ENCODE data around the gene RAP1A.
"Not testable (repeated sequence)": the region's sequence is repeated elsewhere in the genome, so short reads cannot be mapped to it uniquely, and the experiment has no call there.

The RAP1A gene

GRCh38 chr1:111739925-111740765 lies 120.6 kb downstream of the RAP1A start:
- DNase-seq: no peak

- not testable (repeated sequence) for DNase-seq
These were observed 122.7 kb downstream of the RAP1A start for GRCh38 chr1:111742292-111742691.

DNA sequence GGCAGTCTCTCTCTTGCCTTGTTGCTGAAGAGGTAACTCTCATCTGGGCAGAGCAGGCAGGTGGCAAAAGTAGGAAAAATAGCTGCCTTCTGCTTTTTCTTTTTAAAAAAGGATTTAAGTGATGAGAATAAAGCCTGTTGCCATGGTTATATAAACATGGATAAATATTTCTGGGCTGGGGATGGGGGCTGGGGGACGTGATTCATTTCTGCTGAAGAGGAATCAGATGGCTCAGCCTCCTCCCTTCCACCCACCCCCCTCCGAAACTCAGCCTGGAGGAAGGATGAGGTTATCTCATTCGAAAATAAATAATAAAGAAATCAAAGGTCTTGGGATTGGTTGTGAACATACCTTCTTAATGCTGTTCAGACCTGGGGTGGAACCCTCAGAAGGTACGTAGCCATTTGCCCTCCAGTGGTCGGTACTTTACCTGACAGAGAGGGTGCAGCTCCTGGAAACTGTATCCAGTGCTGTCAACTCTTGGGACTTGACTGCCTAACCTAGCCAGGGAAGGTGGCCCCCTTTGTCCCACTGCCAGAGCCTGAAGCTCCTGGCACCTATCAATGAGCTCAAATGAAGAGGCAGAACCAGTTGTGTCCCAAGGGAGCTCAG lies 123.5 kb downstream of the RAP1A start:
- DNase-seq: no peak

GRCh38 chr1:111743679-111744101 lies 124.1 kb downstream of the RAP1A start:
- no peak for DNase-seq

- no peak for DNase-seq
These were observed 126.4 kb downstream of the RAP1A start for GRCh38 chr1:111745675-111746613.

DNA sequence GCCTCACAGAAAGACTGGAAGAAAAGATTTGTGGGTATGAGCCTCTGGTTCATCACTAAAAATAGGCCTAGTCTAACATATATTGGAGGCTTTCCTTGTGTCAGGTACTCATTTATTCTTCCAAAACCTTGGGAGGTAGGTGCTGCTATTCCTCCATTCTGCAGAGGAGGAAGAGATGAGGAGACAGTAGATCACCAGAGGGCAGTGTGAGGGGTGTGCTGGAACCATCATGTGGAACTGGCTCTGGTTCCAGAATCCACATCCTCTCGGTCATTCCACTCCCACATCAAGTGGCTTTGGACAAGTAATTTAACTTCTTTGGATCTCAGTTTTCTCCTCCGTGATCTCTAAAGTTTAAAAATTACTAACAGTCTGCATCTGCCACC lies 127.0 kb downstream of the RAP1A start:
- DNase-seq: no peak

DNA sequence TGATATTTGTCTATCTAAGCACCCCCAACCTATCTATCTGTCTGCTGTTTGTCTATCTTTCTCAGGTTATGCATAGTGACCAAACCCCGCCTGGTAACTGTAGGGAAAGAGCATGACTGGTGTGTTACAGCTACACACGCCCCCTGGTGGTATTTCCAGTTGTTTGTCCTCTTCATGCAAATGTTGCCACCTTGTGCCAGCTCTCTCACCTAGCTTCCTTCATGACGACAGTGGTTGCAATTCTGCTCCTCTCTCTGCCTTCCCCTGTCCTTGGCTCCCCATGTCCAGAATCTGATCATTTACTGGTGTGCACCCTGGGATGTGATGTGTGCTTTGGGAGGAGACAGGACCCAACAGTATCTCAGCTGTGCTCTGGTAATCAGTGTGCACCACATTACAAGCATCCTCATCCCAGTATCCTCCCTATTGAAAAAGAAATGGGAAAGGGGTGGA lies 127.7 kb downstream of the RAP1A start:
- DNase-seq: peak; percentile 18

DNA sequence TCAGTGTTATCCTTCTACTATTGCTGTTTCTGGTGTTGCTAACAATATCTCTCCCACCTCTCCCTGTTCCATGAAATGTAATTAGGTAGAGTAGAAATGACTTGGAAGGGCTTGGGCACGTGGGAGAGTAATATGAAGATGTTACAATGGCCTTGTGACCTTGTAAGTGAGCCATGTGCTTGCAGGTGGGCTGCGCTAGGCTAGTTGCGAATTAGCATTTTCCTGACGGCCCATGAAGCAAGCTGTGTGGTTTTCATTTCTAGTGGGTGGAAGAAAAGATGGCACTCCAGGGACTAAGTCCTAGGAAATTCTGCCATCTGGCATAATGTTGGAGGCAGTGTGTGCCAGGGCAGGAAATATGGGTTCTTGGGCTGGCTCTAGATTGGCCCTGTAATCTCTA lies 128.4 kb downstream of the RAP1A start:
- no peak for DNase-seq

GRCh38 chr1:111749628-111750027 lies 130.0 kb downstream of the RAP1A start:
- DNase-seq: no peak

DNA sequence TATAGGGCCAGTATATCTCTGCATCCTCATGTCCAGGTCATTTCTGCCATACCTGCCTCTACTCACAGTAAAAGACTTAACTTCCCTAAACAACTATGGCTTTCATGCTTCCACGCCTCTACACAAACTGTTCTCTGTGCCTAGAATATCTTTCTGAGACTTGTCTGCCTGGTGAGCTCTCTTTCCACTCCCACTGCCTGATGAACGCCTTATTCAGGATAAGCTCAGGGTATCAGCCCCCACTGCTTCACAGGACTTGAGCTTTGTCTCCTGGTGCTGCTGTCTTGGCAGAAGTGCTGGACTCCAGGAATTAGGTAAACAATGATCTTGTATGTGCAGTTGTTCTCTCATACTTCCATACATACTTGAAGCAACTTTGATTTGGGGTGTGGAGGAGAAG lies 131.3 kb downstream of the RAP1A start:
- DNase-seq: no peak

GRCh38 chr1:111751906-111752575 lies 132.5 kb downstream of the RAP1A start:
- no peak for DNase-seq

DNA sequence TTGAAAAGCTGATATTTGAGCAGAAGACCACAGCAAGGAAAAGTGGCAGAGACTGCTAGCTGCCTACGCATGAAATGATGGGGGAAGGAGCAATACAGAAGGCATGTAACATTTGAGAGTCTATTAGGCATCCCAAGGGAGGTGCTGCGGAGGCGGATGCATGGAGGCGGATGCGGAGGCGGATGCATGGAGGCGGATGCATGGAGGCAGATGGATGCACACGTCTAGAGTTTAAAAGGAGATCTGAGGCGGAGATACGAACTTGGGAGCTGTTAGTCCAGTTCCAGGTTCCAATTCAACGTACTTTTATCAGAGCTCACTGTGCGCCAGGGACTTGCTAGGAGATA lies 135.4 kb downstream of the RAP1A start:
- no peak for DNase-seq

DNA sequence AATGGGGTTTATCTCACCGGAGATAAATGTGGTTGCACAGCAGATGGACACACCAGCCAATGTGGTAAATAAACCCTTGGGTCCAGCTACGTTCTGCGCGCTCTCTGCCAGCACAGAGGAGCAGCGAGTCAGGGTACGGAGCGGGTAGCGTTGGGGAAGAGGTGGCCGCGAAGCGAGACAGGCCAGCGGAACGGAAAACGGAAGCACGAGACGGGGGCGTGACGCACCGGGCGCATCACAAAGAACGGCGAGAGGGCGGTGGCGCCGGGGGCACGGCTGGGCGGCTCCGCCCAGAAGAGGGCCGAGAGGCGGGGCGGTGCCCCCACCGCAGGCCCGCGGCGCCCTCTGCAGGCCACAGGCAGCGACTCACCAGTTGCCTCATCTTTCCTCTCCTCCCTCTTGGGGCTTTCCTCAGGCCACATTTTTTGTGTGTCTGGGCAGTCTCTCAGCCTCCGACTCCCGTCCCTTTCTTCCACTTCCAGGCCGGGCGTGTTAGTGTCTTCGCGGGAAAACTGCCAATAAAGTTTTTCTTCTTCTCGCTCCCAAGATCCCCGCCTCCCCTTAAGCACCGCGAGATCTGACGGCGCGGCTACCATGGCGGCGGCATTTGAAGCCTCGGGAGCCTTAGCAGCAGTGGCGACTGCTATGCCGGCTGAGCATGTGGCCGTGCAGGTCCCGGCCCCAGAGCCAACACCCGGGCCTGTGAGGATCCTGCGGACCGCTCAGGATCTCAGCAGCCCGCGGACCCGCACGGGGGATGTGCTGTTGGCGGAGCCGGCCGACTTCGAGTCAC lies 135.9 kb downstream of the RAP1A start, which contains the start of gene DDX20:
Gene DDX20 (plus strand): TSS at position 571 of the 793 bp plus-strand sequence. CDS start 24 bp downstream, at position 595.
- peak; percentile 88 for DNase-seq

DNA sequence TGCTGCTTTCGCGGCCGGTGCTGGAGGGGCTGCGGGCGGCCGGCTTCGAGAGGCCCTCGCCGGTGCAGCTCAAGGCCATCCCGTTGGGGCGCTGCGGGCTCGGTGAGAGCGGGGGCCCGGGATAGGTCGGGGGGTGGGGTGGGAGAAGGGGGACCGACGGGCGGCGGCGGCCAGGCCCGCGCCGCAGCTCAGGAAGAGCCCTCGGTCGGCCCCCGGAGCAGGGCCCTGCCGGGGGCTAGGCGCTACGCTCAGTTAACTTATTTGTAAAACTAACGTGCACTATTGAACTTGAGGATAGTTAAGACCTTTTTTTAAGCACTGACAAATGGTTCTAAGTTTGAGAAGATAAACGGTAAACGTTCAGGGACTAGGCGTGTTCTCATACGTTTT lies 136.5 kb downstream of the RAP1A start:
- DNase-seq: no peak

DNA sequence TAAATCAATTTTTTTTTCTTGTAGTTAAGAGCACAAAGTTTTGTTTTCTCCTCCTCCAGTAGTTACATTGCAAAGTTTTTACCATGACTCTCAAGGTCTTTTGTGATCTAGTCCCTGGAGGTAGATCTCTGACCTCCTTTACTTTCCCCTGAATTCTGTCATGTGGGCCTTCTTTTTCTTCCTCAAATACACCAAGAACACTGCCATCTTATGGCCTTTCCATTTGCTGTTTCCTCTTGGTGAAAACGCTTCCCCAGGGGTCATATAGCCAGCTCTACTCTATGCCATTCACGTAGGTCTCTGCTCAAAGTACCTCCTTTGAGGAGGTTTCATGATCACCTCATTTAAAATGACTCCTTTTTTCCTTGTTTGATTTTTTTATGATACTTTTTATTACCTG lies 138.8 kb downstream of the RAP1A start:
- DNase-seq: no peak

DNA sequence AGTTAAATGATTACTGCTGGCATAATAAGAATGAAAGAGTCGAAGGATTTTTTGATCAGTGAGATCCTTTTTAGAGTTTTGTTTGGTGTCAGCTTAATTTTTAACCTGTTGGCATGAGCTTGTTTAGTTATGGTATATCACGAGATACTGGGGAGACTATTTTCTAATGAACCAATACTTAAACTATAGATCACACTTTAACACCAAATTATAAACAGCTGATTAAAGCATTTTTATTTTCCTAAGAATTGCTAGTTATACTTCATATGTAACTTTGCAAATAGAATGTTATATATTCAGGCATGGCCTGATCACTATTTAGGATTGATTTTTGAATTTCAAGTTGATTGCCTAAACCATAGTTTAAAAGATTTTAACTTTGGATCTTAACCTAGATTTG lies 142.1 kb downstream of the RAP1A start:
- DNase-seq: no peak

GRCh38 chr1:111762332-111762731 lies 142.7 kb downstream of the RAP1A start:
- DNase-seq: no peak
